Ureter (tissue), 1 donor: ENCODE data around the gene LSMEM2. TPM values are rescaled to one million over a fixed set of nuclear protein-coding genes. Genes with fewer than 3 reads are reported as not detected.
"Not testable (repeated sequence)": the region's sequence is repeated elsewhere in the genome, so short reads cannot be mapped to it uniquely, and the experiment has no call there.

Experiments
- DNase-seq: peaks from one replicate; pipeline ENCODE4 v3.0.0-alpha.2; 2020; ENCODE audit warnings: low spot score
- total RNA-seq: library from RNA; stranded (reverse); gene quantifications from one replicate; pipeline ENCODE4 v1.2.4, GENCODE V29; 2023
- donor health status: DM: yes; HTN: yes; CAD: no.

The LSMEM2 gene
- total RNA-seq, 1 donor from 2014 or later: not detected

DNA sequence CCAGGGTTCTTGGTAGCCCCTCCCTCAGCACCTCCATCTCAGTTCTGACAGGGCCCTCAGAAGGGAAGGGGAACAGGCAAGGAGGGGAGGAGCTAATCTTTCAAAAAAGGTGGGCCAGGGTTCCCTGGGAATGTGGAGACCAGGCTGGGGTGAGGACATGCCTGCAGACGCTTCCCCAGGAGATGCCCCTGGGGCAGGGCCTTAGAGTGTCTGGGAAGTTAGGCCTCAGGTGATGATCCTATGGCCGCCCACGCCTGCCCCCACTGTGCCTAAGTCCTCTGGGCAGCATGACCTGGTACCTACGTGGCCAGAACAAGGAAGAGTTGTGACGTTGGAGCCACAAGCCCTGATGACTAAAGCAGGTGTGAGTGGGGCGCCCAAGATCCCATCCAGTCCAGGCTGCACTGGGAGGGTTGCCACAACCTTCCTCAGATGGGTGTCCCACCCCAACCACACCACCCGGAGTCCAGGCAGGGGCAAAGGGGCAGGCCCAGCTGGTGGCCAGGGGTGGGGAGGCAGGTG lies 13.9 kb upstream of the LSMEM2 start:
- DNase-seq: no peak

DNA sequence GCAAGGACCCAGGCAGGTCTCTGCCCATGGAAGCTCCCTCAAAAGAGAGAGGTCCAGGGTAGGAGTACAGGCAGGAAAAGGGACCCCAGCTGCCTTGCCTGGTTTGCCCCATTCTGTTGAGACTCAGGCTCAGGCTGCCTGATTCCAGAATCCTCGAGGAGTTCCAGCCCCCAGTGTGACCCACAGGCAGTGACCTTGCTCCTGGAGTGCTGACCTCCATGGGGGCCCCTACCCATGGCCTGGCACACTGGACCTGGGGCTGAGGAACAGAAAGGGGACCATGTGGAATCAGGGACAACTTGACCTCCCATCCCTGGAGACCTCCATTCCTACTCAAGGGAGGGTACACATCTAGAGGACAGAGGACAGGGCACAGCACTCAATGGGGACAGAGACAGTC lies 13.3 kb upstream of the LSMEM2 start:
- DNase-seq: no peak

DNA sequence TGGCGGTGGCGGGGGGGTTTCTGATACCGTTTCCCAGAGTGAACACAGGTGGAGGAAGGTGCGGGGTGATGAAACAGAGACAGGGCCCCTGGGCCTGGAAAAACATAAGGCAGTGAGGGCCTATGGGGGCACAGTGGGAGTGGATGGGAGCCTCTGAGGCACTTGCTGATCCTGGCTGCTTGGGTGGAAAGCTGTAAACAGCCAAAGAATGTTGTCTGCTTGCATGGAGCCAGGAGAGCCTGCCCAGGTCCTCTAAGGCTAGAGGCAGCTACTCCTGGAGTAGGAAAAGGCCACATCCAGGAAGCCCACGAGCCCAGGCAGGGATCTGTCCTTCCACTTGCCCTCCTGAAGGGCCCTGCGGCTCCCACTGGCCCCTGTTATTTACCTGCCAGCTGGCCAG lies 12.9 kb upstream of the LSMEM2 start:
- DNase-seq: no peak

DNA sequence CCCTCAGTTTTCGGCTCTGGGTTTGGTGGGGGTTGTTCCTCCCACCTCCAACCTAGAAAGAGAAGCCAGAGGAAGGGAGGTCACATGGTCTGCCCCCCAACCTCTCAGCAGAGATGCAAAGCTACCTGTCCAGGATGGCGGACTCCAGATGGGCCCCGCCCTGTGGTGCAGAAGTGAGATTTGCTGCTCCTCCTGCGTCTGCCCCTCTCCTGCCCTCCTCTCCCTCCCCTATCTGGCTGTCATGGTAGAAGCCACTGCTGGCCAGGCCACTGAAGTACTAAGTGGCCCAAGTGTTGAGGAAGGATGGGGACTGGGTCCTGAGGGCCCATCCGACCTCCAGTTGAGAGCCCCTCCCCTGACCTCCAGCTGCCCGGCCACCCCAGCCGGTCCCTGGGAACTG lies 12.1 kb upstream of the LSMEM2 start:
- no peak for DNase-seq

DNA sequence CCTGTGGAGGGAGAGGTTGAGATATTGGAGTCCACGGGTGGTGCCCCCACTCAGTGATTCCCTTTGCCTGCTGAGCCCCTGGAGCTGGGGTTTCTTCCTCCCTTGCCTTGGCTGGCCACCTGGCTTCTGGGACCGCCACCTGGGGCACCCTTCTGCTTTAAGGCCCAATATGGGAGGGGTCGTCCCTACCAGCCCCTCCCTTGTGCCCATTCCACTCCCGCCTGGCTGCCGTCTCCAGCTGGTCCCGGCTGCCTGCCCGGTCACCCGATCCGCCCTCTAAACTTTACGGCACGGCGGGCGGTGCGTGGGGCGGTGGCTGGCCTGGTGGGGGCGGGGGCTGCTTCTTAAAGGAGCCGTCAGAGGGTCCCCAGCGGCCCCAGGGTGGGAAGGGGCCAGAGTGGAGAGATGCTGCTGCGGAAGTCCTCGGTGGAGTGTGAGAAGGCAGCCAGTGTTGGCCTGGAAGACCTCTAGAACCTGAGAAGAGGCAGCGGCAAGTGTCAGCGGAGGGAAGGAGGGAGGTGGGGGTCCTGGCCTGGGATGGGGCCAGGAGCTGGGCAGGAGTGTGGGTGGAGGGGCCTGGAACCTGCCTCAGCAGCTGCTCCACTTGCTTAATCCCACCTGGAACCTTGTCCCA lies 11.5 kb upstream of the LSMEM2 start:
- no peak for DNase-seq

DNA sequence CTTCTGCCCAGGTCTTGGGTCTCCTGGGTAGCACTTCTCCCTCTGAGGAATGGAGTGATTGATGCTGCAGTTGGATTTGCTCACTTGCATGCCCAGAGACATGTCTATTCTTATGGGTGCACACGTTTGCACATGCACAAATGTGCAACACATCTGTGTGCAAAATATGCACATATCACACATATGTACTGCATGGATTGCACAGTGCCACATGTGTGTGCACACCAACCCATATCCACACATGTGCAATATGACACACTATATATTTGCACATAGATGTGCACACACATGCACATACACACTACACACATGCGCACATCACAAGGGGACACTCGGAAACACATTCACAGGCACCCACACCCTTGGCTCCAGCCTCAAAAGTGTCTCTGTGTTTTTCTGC lies 10.6 kb upstream of the LSMEM2 start:
- no peak for DNase-seq

DNA sequence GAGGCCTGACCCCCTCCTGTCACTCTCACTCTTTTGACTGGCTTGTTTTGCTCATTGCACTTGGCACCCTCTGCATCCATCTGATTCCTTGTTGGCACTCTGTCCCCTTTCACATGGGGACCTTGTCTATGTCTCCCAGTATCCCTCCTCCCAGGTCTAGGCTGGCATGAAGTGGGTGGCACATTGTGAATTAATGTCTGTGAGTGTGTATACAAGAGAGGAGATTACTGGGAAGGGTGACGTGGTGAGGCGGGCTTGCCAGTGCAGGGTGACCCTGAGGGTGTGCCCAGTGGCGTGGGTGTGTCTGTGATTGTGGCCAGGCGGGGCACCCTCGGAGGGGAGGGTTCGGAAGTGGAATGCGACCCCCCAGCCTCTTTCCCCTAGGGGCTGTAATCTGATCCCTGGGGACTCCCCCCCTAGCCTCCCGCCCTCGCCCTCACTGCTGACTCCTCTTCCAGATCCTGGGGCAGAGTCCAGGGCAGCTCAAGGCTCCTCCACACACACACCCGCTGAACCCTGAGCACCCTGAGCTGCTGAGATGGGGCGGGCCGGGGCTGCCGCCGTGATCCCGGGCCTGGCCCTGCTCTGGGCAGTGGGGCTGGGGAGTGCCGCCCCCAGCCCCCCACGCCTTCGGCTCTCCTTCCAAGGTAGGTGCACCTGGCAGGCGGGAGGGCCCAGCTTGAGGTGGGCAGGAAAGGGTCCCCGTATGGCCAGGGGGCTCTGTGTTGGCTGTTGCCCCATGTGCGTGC lies 10.0 kb upstream of the LSMEM2 start, which contains the start of gene SEMA3B:
Gene SEMA3B (plus strand): TSS at position 445 of the 749 bp plus-strand sequence. CDS start 94 bp downstream, at position 539.
- DNase-seq: peak; percentile 84

DNA sequence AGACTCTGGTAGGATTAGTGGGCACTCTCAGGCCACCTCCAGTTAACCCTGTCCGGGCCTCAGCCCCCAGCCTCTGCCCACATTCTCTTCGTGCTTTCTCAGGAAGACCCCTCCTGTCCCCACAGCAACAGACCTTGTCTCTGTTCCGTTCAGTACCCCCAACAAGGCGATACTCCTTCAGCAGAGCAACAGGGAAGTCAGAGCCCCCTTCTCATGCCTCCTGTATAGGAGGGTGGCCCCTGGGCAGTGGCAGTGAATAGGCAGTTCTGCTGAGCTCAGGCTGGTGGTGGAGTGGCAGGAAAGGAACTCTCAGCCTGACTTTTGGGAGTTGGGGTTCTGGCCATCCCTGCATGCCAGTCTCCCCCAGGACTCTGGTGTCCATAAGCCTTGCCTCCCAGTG lies 9.4 kb upstream of the LSMEM2 start:
- DNase-seq: no peak

DNA sequence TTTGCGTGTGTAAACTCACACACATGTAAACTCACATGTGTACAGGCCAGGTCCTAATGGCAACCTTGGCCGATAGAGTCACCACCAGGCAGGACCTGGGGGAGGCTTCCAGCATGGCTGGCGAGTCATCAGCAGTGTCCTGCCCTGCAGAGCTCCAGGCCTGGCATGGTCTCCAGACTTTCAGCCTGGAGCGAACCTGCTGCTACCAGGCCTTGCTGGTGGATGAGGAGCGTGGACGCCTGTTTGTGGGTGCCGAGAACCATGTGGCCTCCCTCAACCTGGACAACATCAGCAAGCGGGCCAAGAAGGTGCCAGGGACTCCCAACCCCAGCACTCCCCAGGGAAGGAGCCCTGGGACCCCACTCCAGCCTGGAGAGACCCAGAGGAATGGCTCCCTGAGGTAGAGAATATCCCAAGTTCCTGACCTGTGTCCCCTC lies 8.9 kb upstream of the LSMEM2 start:
- peak; percentile 44 for DNase-seq

DNA sequence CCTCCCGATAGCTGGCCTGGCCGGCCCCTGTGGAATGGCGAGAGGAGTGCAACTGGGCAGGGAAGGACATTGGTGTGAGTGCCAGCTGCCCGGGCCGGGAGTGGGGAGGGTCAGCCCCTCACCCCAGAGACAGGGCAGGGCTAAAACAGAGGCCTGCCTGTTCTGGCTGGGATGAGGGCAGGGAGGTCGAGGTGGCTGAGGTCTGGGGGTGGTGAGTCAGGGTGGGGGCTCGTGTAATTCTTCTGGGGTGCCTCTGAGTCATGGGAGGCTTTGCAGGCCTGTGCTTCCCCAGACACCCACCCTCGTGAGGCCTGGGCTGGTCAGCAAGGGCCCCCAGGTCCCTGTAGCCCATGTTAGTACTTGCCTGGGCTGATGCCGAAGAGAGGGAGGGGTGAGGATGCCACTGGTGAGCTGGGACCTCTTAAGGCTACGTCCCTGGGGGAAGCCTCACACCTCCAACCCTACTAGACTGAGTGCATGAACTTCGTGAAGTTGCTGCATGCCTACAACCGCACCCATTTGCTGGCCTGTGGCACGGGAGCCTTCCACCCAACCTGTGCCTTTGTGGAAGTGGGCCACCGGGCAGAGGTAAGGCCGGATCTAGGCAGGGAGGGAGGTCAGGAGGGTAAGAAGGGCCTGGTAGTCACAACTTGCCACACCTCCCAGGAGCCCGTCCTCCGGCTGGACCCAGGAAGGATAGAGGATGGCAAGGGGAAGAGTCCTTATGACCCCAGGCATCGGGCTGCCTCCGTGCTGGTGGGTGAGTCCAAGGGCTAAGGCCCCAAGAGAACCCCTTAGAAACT lies 8.3 kb upstream of the LSMEM2 start:
- no peak for DNase-seq

DNA sequence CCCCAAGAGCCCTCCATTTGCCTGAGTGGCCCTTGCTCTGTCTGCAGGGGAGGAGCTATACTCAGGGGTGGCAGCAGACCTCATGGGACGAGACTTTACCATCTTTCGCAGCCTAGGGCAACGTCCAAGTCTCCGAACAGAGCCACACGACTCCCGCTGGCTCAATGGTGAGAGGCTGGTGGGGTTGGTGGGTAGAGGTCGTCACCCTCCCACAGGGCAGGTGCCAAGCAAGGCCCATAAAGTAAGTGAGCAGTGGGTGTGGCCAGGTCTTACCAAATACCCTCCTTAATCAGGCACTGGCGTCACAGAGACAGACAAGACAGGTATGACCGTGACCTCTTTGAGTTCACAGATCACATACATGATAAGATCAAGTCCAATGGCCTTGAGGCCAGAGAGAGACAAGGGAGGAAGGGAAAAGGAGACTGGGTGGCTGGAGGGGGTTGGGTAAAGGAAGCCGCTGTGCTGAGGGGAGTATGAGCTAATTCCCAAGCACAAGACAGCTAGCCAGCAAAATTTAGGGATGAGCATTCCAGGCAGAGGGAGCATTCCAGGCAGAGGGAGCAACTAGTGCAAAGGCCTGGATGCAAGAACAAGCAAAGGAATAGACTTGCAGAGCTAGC lies 7.5 kb upstream of the LSMEM2 start:
- no peak for DNase-seq

DNA sequence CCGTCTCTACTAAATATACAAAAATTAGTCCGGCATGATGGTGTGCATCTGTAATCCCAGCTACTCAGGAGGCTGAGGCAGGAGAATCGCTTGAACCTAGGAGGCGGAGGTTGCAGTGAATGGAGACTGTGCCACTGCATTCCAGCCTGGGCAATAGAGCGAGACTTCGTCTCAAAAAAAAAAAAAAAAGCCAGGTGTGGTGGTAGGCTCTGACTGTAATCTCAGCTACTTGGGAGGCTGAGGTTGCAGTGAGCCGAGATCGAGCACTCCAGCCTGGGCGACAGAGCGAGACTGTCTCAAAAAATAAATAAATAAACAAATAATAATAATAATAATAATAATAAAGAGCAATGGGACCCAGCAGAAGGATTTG lies 6.4 kb upstream of the LSMEM2 start:
- DNase-seq: not testable (repeated sequence)

DNA sequence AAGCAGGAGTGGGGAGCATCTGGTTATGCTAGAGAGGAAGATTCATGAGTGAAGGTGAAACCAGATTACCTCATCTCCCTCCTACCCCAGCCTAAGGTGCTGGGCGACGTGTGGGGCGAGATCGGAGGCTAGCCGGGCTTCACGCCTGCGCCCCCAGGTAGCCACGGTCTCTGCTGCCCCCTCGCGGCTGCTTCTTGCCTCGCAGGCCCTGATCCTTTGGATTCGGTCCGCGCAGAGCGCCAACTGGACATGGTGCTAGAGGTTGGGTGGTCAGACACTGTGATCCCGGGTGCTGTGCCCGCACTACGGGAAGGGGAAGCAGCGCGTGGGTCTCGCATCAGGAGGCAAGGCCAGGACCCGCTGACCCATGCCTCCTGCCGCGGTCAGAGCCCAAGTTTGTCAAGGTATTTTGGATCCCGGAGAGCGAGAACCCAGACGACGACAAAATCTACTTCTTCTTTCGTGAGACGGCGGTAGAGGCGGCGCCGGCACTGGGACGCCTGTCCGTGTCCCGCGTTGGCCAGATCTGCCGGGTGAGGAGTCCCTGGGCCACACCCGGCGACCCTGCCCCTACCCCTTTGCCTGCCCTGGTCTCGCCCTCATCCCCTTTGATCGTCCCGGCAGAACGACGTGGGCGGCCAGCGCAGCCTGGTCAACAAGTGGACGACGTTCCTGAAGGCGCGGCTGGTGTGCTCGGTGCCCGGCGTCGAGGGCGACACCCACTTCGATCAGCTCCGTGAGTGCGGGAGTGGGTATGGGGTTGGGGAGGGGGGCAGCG lies 5.8 kb upstream of the LSMEM2 start:
- DNase-seq: peak; percentile 88

DNA sequence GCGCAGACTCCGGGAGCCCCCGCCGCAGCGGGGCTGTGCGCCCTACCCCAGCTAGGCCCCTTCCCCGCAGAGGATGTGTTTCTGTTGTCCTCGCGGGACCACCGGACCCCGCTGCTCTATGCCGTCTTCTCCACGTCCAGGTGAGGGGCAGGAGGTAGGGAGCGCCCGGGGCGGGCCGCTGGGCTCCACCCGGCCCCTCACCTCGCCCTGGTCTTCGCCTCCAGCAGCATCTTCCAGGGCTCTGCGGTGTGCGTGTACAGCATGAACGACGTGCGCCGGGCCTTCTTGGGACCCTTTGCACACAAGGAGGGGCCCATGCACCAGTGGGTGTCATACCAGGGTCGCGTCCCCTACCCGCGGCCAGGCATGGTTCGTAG lies 5.2 kb upstream of the LSMEM2 start:
- DNase-seq: no peak

DNA sequence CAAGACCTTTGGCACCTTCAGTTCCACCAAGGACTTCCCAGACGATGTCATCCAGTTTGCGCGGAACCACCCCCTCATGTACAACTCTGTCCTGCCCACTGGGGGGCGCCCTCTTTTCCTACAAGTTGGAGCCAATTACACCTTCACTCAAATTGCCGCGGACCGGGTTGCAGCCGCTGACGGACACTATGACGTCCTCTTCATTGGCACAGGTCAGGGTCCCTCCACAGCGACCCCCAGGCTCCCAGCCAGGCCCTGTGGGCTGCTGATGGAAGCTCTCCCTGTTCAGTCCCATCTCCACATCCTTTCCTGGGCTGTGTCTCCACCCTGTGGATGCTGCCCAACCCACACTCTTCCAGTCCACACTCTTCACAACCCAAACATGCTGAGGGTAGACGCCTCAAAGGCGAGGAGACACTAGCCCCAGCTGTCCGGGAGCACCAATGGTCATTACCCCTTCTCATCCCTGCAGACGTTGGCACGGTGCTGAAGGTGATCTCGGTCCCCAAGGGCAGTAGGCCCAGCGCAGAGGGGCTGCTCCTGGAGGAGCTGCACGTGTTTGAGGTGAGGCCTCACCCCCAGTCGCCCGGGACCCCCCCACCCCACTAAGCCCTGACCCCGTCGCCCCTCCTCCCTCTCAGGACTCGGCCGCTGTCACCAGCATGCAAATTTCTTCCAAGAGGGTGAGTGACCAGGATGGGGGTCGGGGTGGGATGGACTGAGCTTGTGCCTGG lies 4.3 kb upstream of the LSMEM2 start:
- DNase-seq: no peak

DNA sequence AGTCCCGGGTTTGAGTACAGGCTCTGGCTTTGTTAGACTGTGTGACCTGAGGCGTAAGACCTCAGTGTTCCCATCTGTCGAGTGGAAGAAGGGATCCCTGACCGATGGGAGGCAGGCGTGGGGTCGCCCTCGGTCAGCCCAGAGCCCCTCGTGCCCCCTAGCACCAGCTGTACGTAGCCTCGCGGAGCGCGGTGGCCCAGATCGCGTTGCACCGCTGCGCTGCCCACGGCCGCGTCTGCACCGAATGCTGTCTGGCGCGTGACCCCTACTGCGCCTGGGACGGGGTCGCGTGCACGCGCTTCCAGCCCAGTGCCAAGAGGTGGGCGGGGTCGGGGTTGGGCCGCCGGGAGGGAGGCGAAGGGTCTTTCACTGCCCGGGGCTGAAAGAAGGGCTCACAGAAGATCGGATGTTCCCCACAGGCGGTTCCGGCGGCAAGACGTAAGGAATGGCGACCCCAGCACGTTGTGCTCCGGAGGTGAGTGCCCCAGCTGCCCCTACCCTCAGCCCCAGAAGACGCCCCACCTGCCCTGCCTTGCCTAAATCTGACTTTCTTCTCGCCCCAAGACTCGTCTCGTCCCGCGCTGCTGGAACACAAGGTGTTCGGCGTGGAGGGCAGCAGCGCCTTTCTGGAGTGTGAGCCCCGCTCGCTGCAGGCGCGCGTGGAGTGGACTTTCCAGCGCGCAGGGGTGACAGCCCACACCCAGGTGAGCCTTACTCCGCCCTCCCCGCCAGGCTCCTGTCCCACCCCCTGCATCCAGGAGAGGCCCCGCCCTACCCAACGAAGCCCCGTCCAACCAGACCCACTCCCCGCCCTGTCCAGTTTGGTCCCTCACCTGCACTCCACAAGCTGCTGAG lies 3.5 kb upstream of the LSMEM2 start:
- no peak for DNase-seq

DNA sequence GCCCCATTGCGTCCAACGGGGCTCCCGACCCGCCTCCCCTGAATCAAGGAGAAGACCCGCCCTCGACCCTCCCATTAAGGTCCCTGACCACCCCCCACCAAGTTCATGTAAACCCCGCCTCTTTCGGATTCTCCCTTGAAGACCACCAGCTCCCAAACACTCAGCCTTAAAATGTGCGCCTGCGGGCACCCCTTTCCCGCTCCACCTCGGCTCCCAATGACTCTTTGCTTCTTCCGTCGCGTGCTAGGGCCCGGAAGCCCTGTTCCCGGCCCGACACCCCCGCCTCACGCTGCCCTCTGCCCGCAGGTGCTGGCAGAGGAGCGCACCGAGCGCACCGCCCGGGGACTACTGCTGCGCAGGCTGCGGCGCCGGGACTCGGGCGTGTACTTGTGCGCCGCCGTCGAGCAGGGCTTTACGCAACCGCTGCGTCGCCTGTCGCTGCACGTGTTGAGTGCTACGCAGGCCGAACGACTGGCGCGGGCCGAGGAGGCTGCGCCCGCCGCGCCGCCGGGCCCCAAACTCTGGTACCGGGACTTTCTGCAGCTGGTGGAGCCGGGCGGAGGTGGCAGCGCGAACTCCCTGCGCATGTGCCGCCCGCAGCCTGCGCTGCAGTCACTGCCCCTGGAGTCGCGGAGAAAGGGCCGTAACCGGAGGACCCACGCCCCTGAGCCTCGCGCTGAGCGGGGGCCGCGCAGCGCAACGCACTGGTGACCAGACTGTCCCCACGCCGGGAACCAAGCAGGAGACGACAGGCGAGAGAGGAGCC lies 2.7 kb upstream of the LSMEM2 start:
- no peak for DNase-seq

DNA sequence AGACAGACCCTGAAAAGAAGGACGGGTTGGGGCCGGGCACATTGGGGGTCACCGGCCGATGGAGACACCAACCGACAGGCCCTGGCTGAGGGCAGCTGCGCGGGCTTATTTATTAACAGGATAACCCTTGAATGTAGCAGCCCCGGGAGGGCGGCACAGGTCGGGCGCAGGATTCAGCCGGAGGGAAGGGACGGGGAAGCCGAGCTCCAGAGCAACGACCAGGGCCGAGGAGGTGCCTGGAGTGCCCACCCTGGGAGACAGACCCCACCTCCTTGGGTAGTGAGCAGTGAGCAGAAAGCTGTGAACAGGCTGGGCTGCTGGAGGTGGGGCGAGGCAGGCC lies 2.2 kb upstream of the LSMEM2 start:
- DNase-seq: no peak
